Esophagus muscularis mucosa (tissue), 4 donors: ENCODE results near the gene AHCY. TPM values are rescaled to one million over a fixed set of nuclear protein-coding genes. Genes with fewer than 3 reads are reported as not detected.

ENCODE experiments used
- DNase-seq: peaks from one replicate; pipeline ENCODE4 v3.0.0-alpha.2; 2017; ENCODE audit errors: extremely low spot score
- H3K27ac ChIP-seq, 4 donors: fragments of 200-600 bp; sonication (generic); replicated peaks in 1 of 4; 1 replicate in 3 of 4; 2 replicates in 1 of 4; pipeline ENCODE4 v1.5.1; 2016 to 2019; ENCODE audit warnings: mild to moderate bottlenecking in 1 of 4
- H3K27me3 ChIP-seq, 4 donors: fragments of 200-600 bp; sonication (generic); one replicate each; pipeline versions ENCODE4 v1.5.1 to v1.6.0; 2016 to 2019
- H3K36me3 ChIP-seq, 4 donors: fragments of 200-600 bp; sonication (generic); one replicate each; pipeline ENCODE4 v1.5.1; 2016 to 2019
- H3K4me1 ChIP-seq, 4 donors: fragments of 200-600 bp; sonication (generic); one replicate each; pipeline ENCODE4 v1.5.1; 2016 to 2019
- H3K4me3 ChIP-seq, 4 donors: fragments of 200-600 bp; sonication (generic); 1 replicate in 2 of 4; 2 replicates in 2 of 4; pipeline ENCODE4 v1.5.1; 2016 to 2019; ENCODE audit warnings: mild to moderate bottlenecking in 4 of 4, moderate library complexity in 1 of 4
- H3K9me3 ChIP-seq, 4 donors: fragments of 200-600 bp; sonication (generic); 1 replicate in 3 of 4; 2 replicates in 1 of 4; pipeline ENCODE4 v1.5.1; 2016 to 2019
- EP300 ChIP-seq: sonication (generic); formaldehyde crosslinking; IDR thresholded peaks from one replicate; pipeline ENCODE4 v1.6.1; 2017; ENCODE audit warnings: antibody characterized with exemption
- POLR2A ChIP-seq: fragments of 450-650 bp; IDR thresholded peaks from one replicate; pipeline ENCODE4 v1.6.1; 2017; ENCODE audit warnings: antibody characterized with exemption, moderate library complexity, mild to moderate bottlenecking, low read depth
- POLR2AphosphoS5 ChIP-seq, 2 donors: sonication (generic); formaldehyde crosslinking; IDR thresholded peaks; one replicate each; pipeline ENCODE4 v1.6.1; 2017; ENCODE audit warnings: antibody characterized with exemption in 2 of 2
- WGBS: methylation state at CpG from one replicate; pipeline ENCODE4 v1.1.5; 2018; 5-methylcytosine and 5-hydroxymethylcytosine counted together
- intact Hi-C: fragments of 100-400 bp; cut with DNase I; formaldehyde crosslinking; loops from one replicate; pipeline ENCODE4 v1.15.1; 2023
- total RNA-seq, 4 donors: library from RNA; depleted of rRNA; stranded (reverse); fragments of >200 nt; gene quantifications; one replicate each; pipeline versions ENCODE4 v1.1.0 to v1.2.1, GENCODE V29; 2016
- TF ChIP-seq, protein P1 (sequence below), 3 experiments: fragments of 200-600 bp in 2 of 3; fragments of 450-650 bp in 1 of 3; sonication (generic) in 2 of 3; IDR thresholded peaks; one replicate each; pipeline ENCODE4 v1.5.1; 2017 to 2019; ENCODE audit warnings: antibody characterized with exemption in 3 of 3, mild to moderate bottlenecking in 2 of 3, moderate library complexity in 1 of 3

The AHCY gene
- total RNA-seq, 4 donors from 2014 or later = 52.7 to 77.0 (median 71.0) TPM

DNA sequence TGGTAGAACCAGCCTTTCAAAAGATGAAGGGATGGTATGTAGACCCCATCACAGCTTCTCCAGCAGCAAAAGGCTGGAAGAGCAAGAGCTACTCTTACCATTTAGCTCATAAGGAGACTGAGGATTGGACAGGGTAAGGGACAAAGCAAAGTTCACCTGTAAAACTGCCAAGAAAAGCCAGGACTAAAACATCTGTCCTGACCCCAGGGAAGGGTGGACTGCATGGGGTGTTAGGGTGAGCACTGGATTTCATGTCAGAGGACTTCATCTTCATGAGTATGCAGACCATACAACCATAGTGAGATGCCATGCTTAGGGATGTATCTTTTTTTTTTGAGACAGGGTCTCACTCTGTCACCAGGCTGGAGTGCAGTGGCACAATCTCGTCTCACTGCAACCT lies 19.3 kb downstream of the AHCY start:
- H3K4me1 ChIP-seq = no peaks in the 10 kb centered on the region
- TF ChIP-seq EP300 = no peak
- TF ChIP-seq, protein P1, sequence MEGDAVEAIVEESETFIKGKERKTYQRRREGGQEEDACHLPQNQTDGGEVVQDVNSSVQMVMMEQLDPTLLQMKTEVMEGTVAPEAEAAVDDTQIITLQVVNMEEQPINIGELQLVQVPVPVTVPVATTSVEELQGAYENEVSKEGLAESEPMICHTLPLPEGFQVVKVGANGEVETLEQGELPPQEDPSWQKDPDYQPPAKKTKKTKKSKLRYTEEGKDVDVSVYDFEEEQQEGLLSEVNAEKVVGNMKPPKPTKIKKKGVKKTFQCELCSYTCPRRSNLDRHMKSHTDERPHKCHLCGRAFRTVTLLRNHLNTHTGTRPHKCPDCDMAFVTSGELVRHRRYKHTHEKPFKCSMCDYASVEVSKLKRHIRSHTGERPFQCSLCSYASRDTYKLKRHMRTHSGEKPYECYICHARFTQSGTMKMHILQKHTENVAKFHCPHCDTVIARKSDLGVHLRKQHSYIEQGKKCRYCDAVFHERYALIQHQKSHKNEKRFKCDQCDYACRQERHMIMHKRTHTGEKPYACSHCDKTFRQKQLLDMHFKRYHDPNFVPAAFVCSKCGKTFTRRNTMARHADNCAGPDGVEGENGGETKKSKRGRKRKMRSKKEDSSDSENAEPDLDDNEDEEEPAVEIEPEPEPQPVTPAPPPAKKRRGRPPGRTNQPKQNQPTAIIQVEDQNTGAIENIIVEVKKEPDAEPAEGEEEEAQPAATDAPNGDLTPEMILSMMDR (IDR thresholded peaks at IDR 0.05) = no peak
- no peak for TF ChIP-seq POLR2AphosphoS5 (IDR thresholded peaks at IDR 0.05)
- TF ChIP-seq POLR2A = no peak
- no peaks in the 10 kb centered on the region for H3K9me3 ChIP-seq
- no peak overlapping the region for H3K4me3 ChIP-seq
- intact Hi-C loops = no loop called here
- no peak for DNase-seq
- H3K36me3 ChIP-seq = peaks cover 34 to 99% (median 87%) of the 10 kb centered on the region in 4 donors
- no peak overlapping the region for H3K27ac ChIP-seq
- 88% methylated on average over 1 of the region's 1 CpG for WGBS
- H3K27me3 ChIP-seq = no peaks in the 10 kb centered on the region

DNA sequence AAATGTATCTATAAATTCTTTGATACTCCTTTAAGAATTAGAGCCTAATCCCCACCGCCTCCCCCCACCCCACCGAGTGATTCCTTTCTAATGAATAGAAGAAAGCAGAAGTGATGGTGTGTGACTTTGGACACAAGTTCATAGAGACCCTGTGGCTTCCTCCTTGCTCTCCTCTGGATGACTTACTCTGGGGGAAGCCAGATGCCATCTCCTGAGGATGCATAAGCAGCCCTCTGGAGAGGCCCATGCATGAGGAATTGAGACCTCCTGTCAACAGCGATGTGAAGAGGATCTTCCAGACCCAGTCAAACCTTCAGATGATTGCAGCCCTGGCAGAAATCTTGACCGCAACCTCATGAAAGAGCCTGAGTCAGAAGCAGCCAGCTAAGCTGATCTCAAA lies 21.1 kb downstream of the AHCY start:
- DNase-seq = no peak
- Histone ChIP-seq H3K4me3 (no peak overlapping the region), H3K27me3 (no peaks in the 10 kb centered on the region), H3K9me3 (no peaks in the 10 kb centered on the region), H3K36me3 (peaks cover 34 to 99% (median 84%) of the 10 kb centered on the region in 4 donors), H3K27ac (no peak overlapping the region), H3K4me1 (no peaks in the 10 kb centered on the region)
- intact Hi-C loops = no loop called here
- no peak for TF ChIP-seq POLR2AphosphoS5 (IDR thresholded peaks at IDR 0.05)
- TF ChIP-seq, protein P1 (IDR thresholded peaks at IDR 0.05) = no peak
- no peak for TF ChIP-seq POLR2A
- TF ChIP-seq EP300 = no peak
- 90% methylated on average over 4 of the region's 4 CpGs for WGBS

DNA sequence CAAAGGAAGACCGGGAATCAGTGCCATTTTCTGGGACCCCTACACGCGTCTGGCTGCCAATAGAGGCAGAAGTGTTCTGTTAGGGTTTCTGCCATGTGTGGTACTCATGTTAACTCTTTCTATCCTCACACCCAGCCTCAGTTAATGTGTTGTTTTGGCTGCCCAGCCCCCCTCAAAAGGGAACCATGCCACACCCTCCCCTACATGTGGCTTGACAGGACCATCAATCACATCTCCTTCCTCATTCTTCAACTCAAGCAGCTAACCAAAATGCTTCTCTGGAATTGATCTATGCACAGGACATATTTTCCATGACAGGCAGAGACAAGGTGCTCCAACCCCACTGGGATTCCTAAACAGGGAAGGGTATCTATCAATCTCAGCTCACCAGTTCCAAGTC lies 22.0 kb downstream of the AHCY start:
- H3K27ac ChIP-seq = no peak overlapping the region
- no peak for DNase-seq
- TF ChIP-seq EP300 = no peak
- no peak for TF ChIP-seq POLR2A
- TF ChIP-seq POLR2AphosphoS5 (IDR thresholded peaks at IDR 0.05) = no peak
- TF ChIP-seq, protein P1 (IDR thresholded peaks at IDR 0.05) = no peak
- intact Hi-C loops = no loop called here
- H3K9me3 ChIP-seq = no peaks in the 10 kb centered on the region
- 80% methylated on average over 3 of the region's 3 CpGs for WGBS
- no peaks in the 10 kb centered on the region for H3K4me1 ChIP-seq
- no peak overlapping the region for H3K4me3 ChIP-seq
- no peaks in the 10 kb centered on the region for H3K27me3 ChIP-seq
- H3K36me3 ChIP-seq = peaks cover 34 to 99% (median 87%) of the 10 kb centered on the region in 4 donors

DNA sequence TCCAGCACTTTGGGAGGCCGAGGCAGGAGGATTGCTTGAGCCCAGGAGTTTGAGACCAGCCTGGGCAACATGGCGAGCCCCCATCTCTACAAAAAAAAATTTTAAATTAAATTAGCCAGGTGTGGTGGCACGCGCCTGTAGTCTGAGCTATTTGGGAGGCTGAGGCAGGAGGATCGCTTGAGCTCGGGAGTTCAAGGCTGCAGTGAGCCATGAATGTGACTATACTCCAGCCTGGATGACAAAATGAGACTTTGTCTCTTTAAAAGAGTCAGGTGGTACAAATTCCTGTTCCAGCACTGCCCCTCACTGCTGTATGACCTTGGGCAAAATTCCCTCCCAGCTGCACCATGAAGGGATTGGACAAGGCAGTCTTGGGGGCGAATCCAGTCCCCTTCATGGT lies 28.5 kb downstream of the AHCY start:
- peaks cover 0 to 48% (median 29%) of the 10 kb centered on the region in 4 donors for H3K36me3 ChIP-seq
- WGBS = 93% methylated on average over 7 of the region's 7 CpGs
- H3K27ac ChIP-seq = no peak overlapping the region
- no peaks in the 10 kb centered on the region for H3K27me3 ChIP-seq
- no peaks in the 10 kb centered on the region for H3K9me3 ChIP-seq
- peaks cover 0 to 7% (median 2%) of the 10 kb centered on the region in 4 donors for H3K4me1 ChIP-seq
- intact Hi-C loops = no loop called here
- TF ChIP-seq POLR2AphosphoS5 (IDR thresholded peaks at IDR 0.05) (no peak), POLR2A (no peak), EP300 (no peak)
- TF ChIP-seq, protein P1 (IDR thresholded peaks at IDR 0.05) = no peak
- no peak for DNase-seq
- no peak overlapping the region for H3K4me3 ChIP-seq

DNA sequence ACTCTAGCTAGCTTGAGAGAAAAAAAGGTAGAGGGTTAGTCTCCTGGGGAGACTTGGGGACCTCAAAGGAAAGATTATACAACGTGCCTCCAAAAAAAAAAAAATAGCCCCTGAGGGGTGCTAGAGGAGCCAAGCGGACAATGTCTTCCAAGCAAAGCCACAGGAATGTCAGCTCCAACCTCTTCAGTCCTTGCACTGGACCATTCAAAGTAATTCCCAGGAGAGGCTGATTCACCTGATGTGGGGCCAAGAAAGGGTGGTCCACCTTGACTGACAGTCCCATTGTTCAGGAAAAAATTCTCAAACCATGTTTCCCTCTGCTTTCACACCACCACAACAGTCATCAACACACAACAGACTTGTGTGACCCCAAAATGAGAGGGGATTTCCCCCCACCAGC lies 31.2 kb downstream of the AHCY start:
- H3K36me3 ChIP-seq = peaks cover 0 to 22% (median 12%) of the 10 kb centered on the region in 4 donors
- intact Hi-C loops = no loop called here
- no peak for DNase-seq
- H3K9me3 ChIP-seq = no peaks in the 10 kb centered on the region
- no peak overlapping the region for H3K4me3 ChIP-seq
- no peaks in the 10 kb centered on the region for H3K27me3 ChIP-seq
- 85% methylated on average over 2 of the region's 2 CpGs for WGBS
- no peak overlapping the region for H3K27ac ChIP-seq
- peaks cover 12 to 18% (median 15%) of the 10 kb centered on the region in 4 donors for H3K4me1 ChIP-seq
- TF ChIP-seq, protein P1 (IDR thresholded peaks at IDR 0.05) = no peak
- TF ChIP-seq POLR2AphosphoS5 (IDR thresholded peaks at IDR 0.05) (no peak), EP300 (no peak), POLR2A (no peak)
